GM19463 (cell line): Measurements from ENCODE around the gene MTHFD1L.

Experiments
- ATAC-seq: cut with Tn5 transposase; IDR thresholded peaks from one replicate; pipeline ENCODE4 v1.9.1; 2021; ENCODE audit warnings: mild to moderate bottlenecking, moderate library complexity; ENCODE audit not compliant: unreplicated experiment

The MTHFD1L gene

GRCh38 chr6:150981669-150982068 lies 116.2 kb downstream of the MTHFD1L start:
- no peak for ATAC-seq

DNA sequence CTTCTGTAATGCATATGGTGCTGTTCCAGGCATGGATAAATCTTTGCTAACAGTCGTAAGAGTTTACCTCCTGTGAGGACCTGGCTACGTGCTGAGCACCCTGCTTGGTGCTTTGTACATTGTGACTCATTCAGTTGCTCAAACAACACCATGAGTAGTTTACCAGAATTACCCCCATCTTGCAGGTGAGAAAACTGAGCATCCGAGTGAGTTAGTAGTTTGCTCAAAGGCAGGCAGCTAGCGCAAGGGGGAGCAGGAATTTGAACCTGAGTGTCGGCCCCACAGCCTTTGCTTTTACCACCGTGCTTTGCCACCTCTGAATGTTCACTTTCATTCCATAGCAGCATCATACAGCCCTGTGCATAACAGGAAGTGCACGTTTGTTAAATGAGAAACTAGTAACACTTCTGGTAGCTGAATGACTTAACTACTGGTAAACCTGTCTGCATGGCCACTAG lies 121.9 kb downstream of the MTHFD1L start:
- peak; percentile 89 for ATAC-seq

DNA sequence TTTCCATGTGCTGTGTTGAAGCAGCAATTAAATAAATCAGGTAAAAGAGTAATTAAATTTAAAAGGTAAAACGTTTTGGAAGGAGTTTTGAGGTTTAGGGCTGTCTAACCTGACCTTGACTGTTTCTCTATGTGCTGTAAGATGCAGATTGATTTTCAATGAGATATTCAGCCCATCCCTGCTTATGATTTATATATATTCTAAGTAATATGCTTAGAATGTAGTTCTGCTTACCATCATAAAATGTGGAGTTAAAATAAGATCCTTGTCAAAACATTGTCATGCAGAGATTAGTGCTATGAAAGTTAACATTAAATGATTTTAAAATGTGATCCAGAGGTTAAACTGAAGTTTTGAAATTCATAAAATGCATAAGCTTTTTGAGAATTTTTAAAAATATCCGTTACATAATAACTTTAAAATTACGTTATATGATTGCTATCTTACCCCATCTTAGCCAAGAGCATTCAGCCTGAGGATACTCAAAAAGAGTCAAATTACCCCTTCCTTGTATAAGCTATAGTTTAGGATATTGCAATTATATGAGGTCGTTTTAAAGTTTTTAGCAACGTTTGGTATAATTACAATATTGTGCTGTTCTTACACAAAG lies 122.5 kb downstream of the MTHFD1L start:
- ATAC-seq, result no peak

DNA sequence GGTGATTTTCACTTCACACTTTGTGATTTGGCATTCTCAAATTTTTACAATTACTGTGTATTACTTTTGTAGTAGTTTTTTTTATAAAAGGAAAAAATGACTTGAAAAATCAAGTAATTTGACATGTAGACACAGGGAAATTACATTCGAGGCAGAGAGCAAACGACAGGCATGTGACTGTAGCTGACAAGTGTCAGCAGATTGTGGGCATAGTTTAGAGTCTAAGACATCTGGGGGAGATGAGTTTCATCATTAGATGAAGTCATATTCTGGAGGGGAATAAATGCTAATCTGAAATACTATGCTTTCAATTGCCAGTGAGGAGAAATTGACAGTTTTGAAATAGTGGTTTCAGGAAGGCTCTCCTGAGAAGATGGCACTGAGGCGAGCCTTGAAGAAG lies 126.0 kb downstream of the MTHFD1L start:
- no peak for ATAC-seq

- no peak for ATAC-seq
Measured at GRCh38 chr6:150992262-150992661, 126.8 kb downstream of the MTHFD1L start.

- no peak for ATAC-seq
Measured at GRCh38 chr6:150992703-150993102, 127.2 kb downstream of the MTHFD1L start.

- ATAC-seq, result no peak
Measured at GRCh38 chr6:150993253-150993652, 127.8 kb downstream of the MTHFD1L start.

GRCh38 chr6:150994026-150994425 lies 128.5 kb downstream of the MTHFD1L start:
- no peak for ATAC-seq

GRCh38 chr6:150996968-150997367 lies 131.5 kb downstream of the MTHFD1L start:
- ATAC-seq, result no peak

DNA sequence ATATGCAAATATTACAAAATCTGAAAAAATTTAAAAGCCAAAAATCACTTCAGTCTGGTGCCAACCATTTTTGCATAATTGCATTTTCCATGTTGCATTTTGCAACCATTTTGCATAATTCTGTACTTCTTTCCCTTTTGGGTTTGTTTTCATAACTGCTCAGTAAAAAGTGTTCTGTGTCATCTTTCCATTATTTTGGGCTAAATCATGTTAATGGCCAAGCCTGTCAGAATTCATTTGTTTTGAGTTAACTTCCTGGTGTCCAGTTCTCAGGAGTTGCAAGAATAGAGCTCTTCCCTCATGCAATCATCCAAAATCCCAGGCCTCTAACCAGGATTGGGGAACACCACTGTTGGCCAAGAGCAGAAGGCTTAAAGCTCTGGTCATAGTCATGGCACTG lies 133.6 kb downstream of the MTHFD1L start:
- no peak for ATAC-seq

- ATAC-seq, result no peak
Measured at GRCh38 chr6:150999576-150999975, 134.1 kb downstream of the MTHFD1L start.

- ATAC-seq, result peak; percentile 82
Measured at GRCh38 chr6:151001387-151002056, 136.0 kb downstream of the MTHFD1L start.

DNA sequence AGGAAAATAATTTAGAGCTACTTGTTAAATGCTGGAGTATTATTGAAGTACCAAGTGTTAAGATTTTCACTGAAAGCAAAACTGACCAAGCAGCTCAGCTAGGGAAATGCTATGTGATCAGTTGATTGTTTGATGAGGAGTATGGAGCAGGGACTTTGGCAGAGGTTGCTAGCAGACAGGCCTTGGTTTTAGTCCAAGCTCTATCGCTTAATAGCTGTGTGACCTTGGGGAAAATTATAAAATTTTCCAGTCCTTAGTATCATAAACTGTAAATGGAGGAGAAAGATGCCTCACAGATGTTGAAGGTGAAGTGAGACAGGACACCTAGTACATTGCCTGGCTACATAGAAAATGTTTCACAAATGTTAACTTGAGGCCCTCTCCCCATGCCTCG lies 136.6 kb downstream of the MTHFD1L start:
- ATAC-seq, result no peak

GRCh38 chr6:151002491-151002935 lies 137.0 kb downstream of the MTHFD1L start:
- no peak for ATAC-seq

DNA sequence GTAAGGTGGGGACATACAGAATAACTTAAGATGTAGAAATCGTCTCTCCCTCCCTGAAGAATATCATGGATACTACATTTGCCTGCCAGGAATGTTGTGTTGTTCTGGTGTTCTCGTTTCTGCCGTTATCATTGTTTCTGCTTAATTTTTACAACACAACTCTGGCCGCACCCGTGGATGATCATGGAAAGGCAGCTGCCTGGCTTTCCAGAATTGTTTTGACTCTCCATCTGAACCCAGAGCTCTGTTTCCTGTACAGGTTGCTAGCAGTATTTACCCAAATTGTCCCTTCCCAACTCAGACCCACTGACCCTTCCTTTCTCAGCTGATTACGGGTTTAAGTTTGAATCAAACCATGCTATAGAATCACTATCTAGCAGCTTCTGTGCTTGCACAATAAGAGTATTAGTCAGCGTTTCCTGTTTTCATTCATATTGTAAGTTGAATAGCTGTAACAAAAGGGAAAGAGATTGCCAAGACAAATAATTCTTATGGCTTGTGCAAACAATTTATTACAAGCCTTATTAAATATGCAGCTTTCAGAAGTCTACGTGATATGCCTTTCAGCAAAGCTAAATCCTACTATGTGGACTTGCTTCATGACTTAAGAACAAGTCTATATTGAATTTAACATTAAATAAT lies 139.0 kb downstream of the MTHFD1L start:
- no peak for ATAC-seq

DNA sequence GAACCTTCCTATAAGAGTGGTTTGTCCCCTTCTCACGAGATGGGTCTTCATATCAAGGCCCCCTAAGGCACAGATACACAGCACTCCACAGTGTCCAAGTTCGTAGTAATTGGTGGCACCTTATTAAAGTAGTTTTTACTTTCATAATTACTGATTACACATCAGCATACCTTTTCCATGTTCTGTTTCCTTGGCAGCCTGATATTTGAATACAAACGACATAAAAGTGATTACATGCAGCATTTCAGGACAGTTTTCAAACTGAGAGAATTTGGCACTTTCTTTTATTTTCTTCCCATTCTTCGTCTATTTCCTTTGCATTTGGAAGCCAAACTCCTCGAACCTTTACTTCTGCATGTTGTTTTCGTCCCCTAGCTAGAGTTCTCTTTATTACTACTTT lies 139.7 kb downstream of the MTHFD1L start:
- ATAC-seq, result no peak

DNA sequence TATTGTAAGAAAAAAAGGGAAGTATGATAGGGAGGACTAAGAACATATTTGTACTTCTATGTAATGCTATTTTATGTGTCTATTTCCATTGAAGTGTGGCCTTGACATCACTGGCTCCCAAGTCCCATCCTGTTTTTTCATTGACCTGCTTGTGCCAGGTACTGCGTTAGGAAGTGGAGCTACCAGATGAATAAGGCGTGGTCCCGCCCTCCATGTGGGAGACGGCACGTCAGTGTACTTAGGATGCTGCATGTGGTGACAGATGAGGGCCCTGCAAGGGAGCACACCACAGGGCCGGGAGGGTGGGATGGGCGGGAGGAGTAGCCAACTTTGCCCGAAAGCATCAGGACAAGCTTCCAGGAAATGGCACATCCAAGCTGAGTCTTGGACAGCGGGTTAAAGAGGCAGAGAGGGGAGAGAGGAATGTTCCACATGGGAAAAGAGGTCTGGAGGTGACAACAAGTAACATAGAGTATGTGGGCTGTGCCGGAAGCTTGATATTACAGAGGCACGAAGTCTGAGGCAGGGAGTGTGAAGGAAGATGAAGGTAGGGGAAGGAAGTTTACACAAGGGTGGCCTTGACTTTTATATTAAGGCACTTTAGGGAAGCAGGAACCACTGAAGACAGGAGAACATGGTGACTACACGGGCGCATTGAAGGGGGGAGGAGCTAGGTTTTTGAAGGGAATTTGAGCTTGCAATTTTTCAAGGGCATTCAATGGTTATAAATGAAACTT lies 140.6 kb downstream of the MTHFD1L start:
- no peak for ATAC-seq

- no peak for ATAC-seq
Measured at GRCh38 chr6:151007076-151007475, 141.6 kb downstream of the MTHFD1L start.

DNA sequence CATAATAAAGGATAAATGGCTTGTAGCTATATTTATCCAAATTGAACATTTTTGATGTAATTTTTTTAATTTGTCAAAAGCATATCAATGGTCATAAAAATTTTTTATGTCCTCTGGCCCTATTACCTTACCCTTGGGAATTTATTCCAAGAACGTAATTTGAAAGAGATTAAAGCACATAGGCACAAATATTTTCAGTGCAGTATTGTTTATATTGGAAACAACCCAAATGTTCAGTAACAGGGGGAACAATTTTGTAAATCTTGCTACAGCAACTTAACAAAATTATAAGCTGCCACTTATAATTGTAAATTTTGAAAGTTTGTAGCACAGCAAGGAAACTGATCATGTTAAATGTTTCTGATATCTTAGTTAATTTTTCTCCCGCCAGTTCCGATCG lies 142.4 kb downstream of the MTHFD1L start:
- no peak for ATAC-seq

- no peak for ATAC-seq
Measured at GRCh38 chr6:151008425-151008824, 142.9 kb downstream of the MTHFD1L start.

DNA sequence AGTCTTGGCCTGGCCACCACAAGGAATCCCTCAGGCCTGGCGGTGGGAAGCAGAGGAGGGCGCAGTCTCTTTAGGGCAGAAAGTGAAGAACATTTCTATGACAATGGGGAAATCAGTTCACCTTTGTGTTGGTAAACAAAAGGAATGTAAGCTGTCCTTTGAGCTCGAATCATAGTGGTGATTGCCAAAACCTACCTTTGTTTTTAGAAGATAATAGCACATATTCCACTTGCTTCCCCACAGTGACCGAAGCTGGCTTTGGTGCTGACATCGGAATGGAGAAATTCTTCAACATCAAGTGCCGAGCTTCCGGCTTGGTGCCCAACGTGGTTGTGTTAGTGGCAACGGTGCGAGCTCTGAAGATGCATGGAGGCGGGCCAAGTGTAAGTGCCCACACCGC lies 144.1 kb downstream of the MTHFD1L start:
- no peak for ATAC-seq

- no peak for ATAC-seq
Measured at GRCh38 chr6:151010071-151010470, 144.6 kb downstream of the MTHFD1L start.
